WTC11 (cell line): Measurements from ENCODE around the gene FXYD6. TPM values are rescaled to one million over a fixed set of nuclear protein-coding genes. Genes with fewer than 3 reads are reported as not detected.

Experiments
- ATAC-seq: fragments of 200-7000 bp; cut with Tn5 transposase; 2 replicates; pipeline ENCODE4 v1.10.0; 2021; ENCODE audit warnings: mild to moderate bottlenecking, moderate library complexity
- CTCF ChIA-PET: fragments of 300-600 bp; sonication (Branson Sonifier 250); formaldehyde crosslinking; loops from one replicate; lab custom pipeline; 2021; ENCODE audit warnings: antibody characterized with exemption; lab: Charles Lee
- POLR2A ChIA-PET: fragments of 350-600 bp; sonication (Branson Sonifier 250); formaldehyde crosslinking; loops from one replicate; lab custom pipeline; 2021; ENCODE audit warnings: antibody characterized with exemption; lab: Charles Lee
- DNase-seq: peaks from one replicate; pipeline ENCODE4 v3.0.0; 2021; ENCODE audit warnings: low spot score
- H3K27ac Mint-ChIP-seq: 2 replicates; pipeline ENCODE4 v1.8.0; 2021; ENCODE audit warnings: mixed read lengths
- H3K27me3 Mint-ChIP-seq: 2 replicates; pipeline ENCODE4 v1.8.0; 2021; ENCODE audit warnings: low read depth, mild to moderate bottlenecking, moderate library complexity, mixed read lengths
- H3K36me3 Mint-ChIP-seq: 2 replicates; pipeline ENCODE4 v1.8.0; 2021; ENCODE audit warnings: mixed read lengths
- H3K4me1 Mint-ChIP-seq: 2 replicates; pipeline ENCODE4 v1.8.0; 2022; ENCODE audit warnings: mixed read lengths
- H3K4me3 Mint-ChIP-seq: 2 replicates; pipeline ENCODE4 v1.8.0; 2021; ENCODE audit warnings: mild to moderate bottlenecking, moderate library complexity, mixed read lengths
- H3K9me3 Mint-ChIP-seq: 2 replicates; pipeline ENCODE4 v1.8.0; 2021; ENCODE audit warnings: mixed read lengths
- AFF4 ChIP-seq: sonication (generic); formaldehyde crosslinking; IDR thresholded peaks from 2 replicates; pipeline ENCODE4 v1.8.1; 2023; ENCODE audit warnings: mild to moderate bottlenecking, missing genetic modification reagents, borderline replicate concordance
- ARID4B ChIP-seq: sonication (generic); formaldehyde crosslinking; IDR thresholded peaks from 2 replicates; pipeline ENCODE4 v1.8.0; 2023; ENCODE audit warnings: missing genetic modification reagents, mild to moderate bottlenecking, borderline replicate concordance
- ATF2 ChIP-seq: sonication (generic); formaldehyde crosslinking; IDR thresholded peaks from 2 replicates; pipeline ENCODE4 v1.8.1; 2022; ENCODE audit warnings: low read depth, missing genetic modification reagents, borderline replicate concordance
- ATF3 ChIP-seq: sonication (generic); formaldehyde crosslinking; conservative IDR thresholded peaks from 2 replicates; pipeline ENCODE4 v1.8.1; 2022; ENCODE audit warnings: mild to moderate bottlenecking, missing genetic modification reagents
- ATF6 ChIP-seq: sonication (generic); formaldehyde crosslinking; IDR thresholded peaks from 2 replicates; pipeline ENCODE4 v1.8.1; 2023; ENCODE audit warnings: mild to moderate bottlenecking, missing genetic modification reagents
- HMGA2 ChIP-seq: fragments of 250-450 bp; sonication (Bioruptor Pico); IDR thresholded peaks from 2 replicates; pipeline ENCODE4 v1.4.0; 2021; ENCODE audit warnings: mild to moderate bottlenecking, moderate library complexity
- MLX ChIP-seq: sonication (generic); formaldehyde crosslinking; IDR thresholded peaks from 2 replicates; pipeline ENCODE4 v1.8.1; 2023; ENCODE audit warnings: mild to moderate bottlenecking, missing genetic modification reagents, moderate library complexity
- NFE2L1 ChIP-seq: sonication (generic); formaldehyde crosslinking; IDR thresholded peaks from 2 replicates; pipeline ENCODE4 v1.8.1; 2023; ENCODE audit warnings: missing genetic modification reagents
- OVOL2 ChIP-seq: fragments of 250-450 bp; sonication (Bioruptor Pico); IDR thresholded peaks from 2 replicates; pipeline ENCODE4 v1.9.0; 2021; ENCODE audit warnings: mild to moderate bottlenecking, borderline replicate concordance
- TP53 ChIP-seq: sonication (generic); formaldehyde crosslinking; IDR thresholded peaks from 2 replicates; pipeline ENCODE4 v1.8.1; 2023; ENCODE audit warnings: mild to moderate bottlenecking, missing genetic modification reagents
- ZMAT4 ChIP-seq: fragments of 250-450 bp; sonication (Bioruptor Pico); IDR thresholded peaks from 2 replicates; pipeline ENCODE4 v1.9.0; 2021; ENCODE audit warnings: mild to moderate bottlenecking
- ZNF138 ChIP-seq: sonication (generic); formaldehyde crosslinking; conservative IDR thresholded peaks from 2 replicates; pipeline ENCODE4 v1.8.1; 2022; ENCODE audit warnings: mild to moderate bottlenecking, moderate library complexity, missing genetic modification reagents
- ZNF416 ChIP-seq: fragments of 250-450 bp; sonication (Bioruptor Pico); IDR thresholded peaks from 2 replicates; pipeline ENCODE4 v1.9.0; 2021; ENCODE audit warnings: mild to moderate bottlenecking, inconsistent platforms
- ZNF423 ChIP-seq: fragments of 250-450 bp; sonication (Bioruptor Pico); IDR thresholded peaks from 2 replicates; pipeline ENCODE4 v2.1.2; 2022; ENCODE audit warnings: mild to moderate bottlenecking, moderate library complexity
- ZNF512 ChIP-seq: sonication (generic); formaldehyde crosslinking; IDR thresholded peaks from 2 replicates; pipeline ENCODE4 v1.8.1; 2022; ENCODE audit warnings: missing genetic modification reagents, borderline replicate concordance
- total RNA-seq: library from RNA; stranded (reverse); gene quantifications from 3 replicates; pipeline ENCODE4 v1.2.3, GENCODE V29; 2021

Gene FXYD6
- total RNA-seq, 1 experiment from 2014 or later, result 26.2 TPM

GRCh38 chr11:117822074-117823033 lies 54.1 kb downstream of the FXYD6 start:
- POLR2A ChIA-PET, result interaction anchor here (1.1 kb wide), 1 partner anchor 21 kb away, joined by 3 read pairs; no protein-coding TSS in a partner anchor
- Mint-ChIP-seq H3K4me3 (no peak overlapping the region), H3K4me1 (peaks cover 46% of the 10 kb centered on the region), H3K27ac (no peak overlapping the region), H3K36me3 (no peaks in the 10 kb centered on the region), H3K27me3 (peaks cover 2% of the 10 kb centered on the region; the same call in 1 of the 2 replicates), H3K9me3 (no peaks in the 10 kb centered on the region)
- DNase-seq (peak; percentile 72), ATAC-seq (peak; percentile 13)
- TF ChIP-seq ZNF423 (CRISPR knock-in tag) (peak; percentile 91), OVOL2 (CRISPR knock-in tag) (no peak), ATF2 (no peak)
- CTCF ChIA-PET, result interaction anchor here (0.7 to 13.0 kb wide), 17 partner anchors 12 to 397 kb away, joined by 3 to 336 read pairs (median 5); partner anchors contain the start of gene FXYD6

- CTCF ChIA-PET, result interaction anchor here (0.7 to 13.0 kb wide), 5 partner anchors 14 to 232 kb away, joined by 3 to 336 read pairs (median 4); no protein-coding TSS in a partner anchor
- H3K36me3 Mint-ChIP-seq, result no peaks in the 10 kb centered on the region
- no peak for ATAC-seq
- POLR2A ChIA-PET, result no interaction called here
- no peak overlapping the region for H3K4me3 Mint-ChIP-seq
- no peak for DNase-seq
- H3K9me3 Mint-ChIP-seq, result no peaks in the 10 kb centered on the region
- peaks cover 5% of the 10 kb centered on the region; the same call in 1 of the 2 replicates for H3K27me3 Mint-ChIP-seq
- no peak overlapping the region for H3K27ac Mint-ChIP-seq
- peaks cover 51% of the 10 kb centered on the region for H3K4me1 Mint-ChIP-seq
- TF ChIP-seq ARID4B (CRISPR knock-in tag) (no peak), TP53 (no peak), ATF6 (no peak), ZNF138 (no peak), AFF4 (CRISPR knock-in tag) (no peak), ZNF423 (CRISPR knock-in tag) (no peak), ATF3 (no peak), HMGA2 (no peak), MLX (CRISPR knock-in tag) (no peak), ZMAT4 (no peak), ZNF512 (no peak), ZNF416 (CRISPR knock-in tag) (no peak), NFE2L1 (CRISPR knock-in tag) (no peak)
These were observed 55.0 kb downstream of the FXYD6 start for GRCh38 chr11:117821431-117821830.
